HL-60/S4 (cell line): ENCODE data around the gene TREX2.

Experiments
- in situ Hi-C: fragments of 300-500 bp; cut with MboI; formaldehyde crosslinking; loops from 2 replicates; pipeline ENCODE4 v1.14.3; 2022; ENCODE audit warnings: low sequenced_read_pairs

TREX2 gene

GRCh38 chrX:153476666-153477363 is 31.0 kb upstream of the TREX2 start:
- in situ Hi-C loops: no loop called here

GRCh38 chrX:153475751-153476281 is 30.0 kb upstream of the TREX2 start:
- in situ Hi-C loops: no loop called here

- in situ Hi-C loops: no loop called here
Observed at GRCh38 chrX:153475271-153475670, 29.4 kb upstream of the TREX2 start.

- in situ Hi-C loops: no loop called here
Observed at GRCh38 chrX:153474718-153475117, 28.9 kb upstream of the TREX2 start.

- in situ Hi-C loops: no loop called here
Observed at GRCh38 chrX:153474266-153474665, 28.4 kb upstream of the TREX2 start.

GRCh38 chrX:153473126-153473525 is 27.3 kb upstream of the TREX2 start:
- in situ Hi-C loops: no loop called here

- in situ Hi-C loops: no loop called here
Observed at GRCh38 chrX:153471663-153472280, 25.9 kb upstream of the TREX2 start.

GRCh38 chrX:153470411-153471363 is 24.8 kb upstream of the TREX2 start, which contains the start of gene HAUS7:
TSS of gene HAUS7 (minus strand) at chrX:153470576. CDS start at chrX:153470557, 19 bp downstream.
- in situ Hi-C loops: no loop called here

- in situ Hi-C loops: no loop called here
Observed at GRCh38 chrX:153469811-153470410, 24.1 kb upstream of the TREX2 start.

GRCh38 chrX:153468008-153468580 is 22.2 kb upstream of the TREX2 start:
- in situ Hi-C loops: no loop called here

- in situ Hi-C loops: no loop called here
Observed at GRCh38 chrX:153465691-153466380, 20.0 kb upstream of the TREX2 start.

- in situ Hi-C loops: no loop called here
Observed at GRCh38 chrX:153464116-153464515, 18.3 kb upstream of the TREX2 start.

- in situ Hi-C loops: no loop called here
Observed at GRCh38 chrX:153463556-153463955, 17.7 kb upstream of the TREX2 start.

GRCh38 chrX:153463031-153463430 is 17.2 kb upstream of the TREX2 start:
- in situ Hi-C loops: no loop called here

GRCh38 chrX:153462291-153462690 is 16.4 kb upstream of the TREX2 start:
- in situ Hi-C loops: no loop called here

- in situ Hi-C loops: no loop called here
Observed at GRCh38 chrX:153460826-153461225, 15.0 kb upstream of the TREX2 start.

GRCh38 chrX:153459986-153460385 is 14.1 kb upstream of the TREX2 start:
- in situ Hi-C loops: no loop called here

GRCh38 chrX:153458476-153458875 is 12.6 kb upstream of the TREX2 start:
- in situ Hi-C loops: no loop called here

GRCh38 chrX:153457827-153458466 is 12.1 kb upstream of the TREX2 start:
- in situ Hi-C loops: no loop called here
